Measurements from ENCODE around the gene ARHGAP6. TPM values are rescaled to one million over a fixed set of nuclear protein-coding genes. Genes with fewer than 3 reads are reported as not detected.

The ARHGAP6 gene
- total RNA-seq, 4 donors from 2014 or later = 49.2 to 63.8 (median 51.5) TPM

- Histone ChIP-seq H3K4me1 (peaks cover 4 to 7% of the 10 kb centered on the region in 2 donors), H3K36me3 (no peaks in the 10 kb centered on the region), H3K27me3 (no peaks in the 10 kb centered on the region), H3K4me3 (replicated peaks in 1 of 3) (no peak overlapping the region), H3K9me3 (no peaks in the 10 kb centered on the region), H3K27ac (no peak overlapping the region)
- intact Hi-C loops (cut with DNase I) = no loop called here
- DNase-seq = no peak
- 94 to 95% methylated on average over 4 of the region's 4 CpGs for WGBS, 2 donors
- TF ChIP-seq CTCF (IDR thresholded peaks at IDR 0.05) (no peak), POLR2A (IDR thresholded peaks at IDR 0.05) (no peak)
These were observed 310.3 kb downstream of the ARHGAP6 start for GRCh38 chrX:11355259-11355909.

GRCh38 chrX:11352296-11352741, 313.4 kb downstream of the ARHGAP6 start:
- Histone ChIP-seq H3K4me1 (peaks cover 7 to 9% of the 10 kb centered on the region in 2 donors), H3K27ac (peak overlapping the region in 2 of 3 donors; percentile 42 to 76), H3K4me3 (replicated peaks in 1 of 3) (no peak overlapping the region), H3K36me3 (no peaks in the 10 kb centered on the region), H3K27me3 (no peaks in the 10 kb centered on the region), H3K9me3 (no peaks in the 10 kb centered on the region)
- TF ChIP-seq CTCF (IDR thresholded peaks at IDR 0.05) (no peak), POLR2A (IDR thresholded peaks at IDR 0.05) (no peak)
- intact Hi-C loops (cut with DNase I) = no loop called here
- WGBS, 2 donors = 82 to 94% methylated on average over 1 of the region's 1 CpG
- DNase-seq = no peak

GRCh38 chrX:11351375-11352295, 314.1 kb downstream of the ARHGAP6 start:
- H3K9me3 ChIP-seq = no peaks in the 10 kb centered on the region
- H3K27ac ChIP-seq = peak overlapping the region in 2 of 3 donors; percentile 42 to 76
- no peak overlapping the region for H3K4me3 ChIP-seq (replicated peaks in 1 of 3)
- intact Hi-C loops (cut with DNase I) = no loop called here
- peaks cover 7 to 9% of the 10 kb centered on the region in 2 donors for H3K4me1 ChIP-seq
- H3K27me3 ChIP-seq = no peaks in the 10 kb centered on the region
- peak; percentile 8 to 19 for DNase-seq
- TF ChIP-seq CTCF (IDR thresholded peaks at IDR 0.05) (no peak), POLR2A (IDR thresholded peaks at IDR 0.05) (no peak)
- 69% methylated on average over 7 to 11 of the region's 11 CpGs for WGBS, 2 donors
- no peaks in the 10 kb centered on the region for H3K36me3 ChIP-seq

DNA sequence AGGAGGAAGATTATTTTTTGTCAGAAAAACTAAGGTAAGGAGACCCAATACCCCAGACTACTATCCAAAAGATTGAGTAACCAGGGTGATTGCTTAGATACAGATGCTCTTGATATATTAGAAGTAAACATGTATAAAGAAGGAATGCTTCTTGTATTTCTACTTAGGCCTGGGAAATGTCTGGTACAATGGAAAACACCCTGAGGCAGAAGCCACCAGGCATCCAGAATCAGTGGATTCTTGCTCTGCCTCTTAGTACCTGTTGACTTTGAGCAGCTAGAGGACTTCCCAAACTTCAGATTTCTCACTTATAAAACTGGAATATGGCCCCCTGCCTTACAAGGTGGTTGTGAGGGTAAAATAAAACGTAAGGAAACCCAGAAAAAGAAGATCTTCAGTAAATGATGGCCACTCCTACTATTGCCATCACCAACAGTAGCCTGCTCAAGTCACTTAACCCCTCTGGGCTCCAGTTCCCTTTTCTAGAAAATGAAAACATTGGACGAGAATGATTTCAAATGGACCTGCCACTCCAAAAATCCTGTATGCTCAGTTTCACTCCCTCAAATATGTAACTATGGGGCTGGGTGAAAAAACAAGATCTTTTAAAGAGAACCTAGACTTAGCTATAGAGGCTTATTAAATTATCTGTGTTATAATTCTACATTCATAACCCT, 315.9 kb downstream of the ARHGAP6 start:
- H3K4me1 ChIP-seq = peaks cover 9 to 11% of the 10 kb centered on the region in 2 donors
- no peaks in the 10 kb centered on the region for H3K9me3 ChIP-seq
- WGBS, 2 donors = 65 to 67% methylated on average over 2 of the region's 2 CpGs
- TF ChIP-seq CTCF (IDR thresholded peaks at IDR 0.05) (no peak), POLR2A (IDR thresholded peaks at IDR 0.05) (no peak)
- peak overlapping the region in 1 of 3 donors; percentile 57 for H3K27ac ChIP-seq
- no peaks in the 10 kb centered on the region for H3K27me3 ChIP-seq
- no peak overlapping the region for H3K4me3 ChIP-seq (replicated peaks in 1 of 3)
- H3K36me3 ChIP-seq = no peaks in the 10 kb centered on the region
- DNase-seq = no peak
- intact Hi-C loops (cut with DNase I) = no loop called here

Data from thyroid gland (tissue), 4 donors.